Activated CD4-positive, alpha-beta T cell treated with anti-CD3 and anti-CD28 coated beads for 4 hours (primary cell): ENCODE measurements around the gene UROD.
A peak's percentile ranks its signal among the peaks of the same experiment; 100 is the strongest.
"Not testable (repeated sequence)": the region's sequence is repeated elsewhere in the genome, so short reads cannot be mapped to it uniquely, and the experiment has no call there.

ENCODE experiments used
- DNase-seq, 2 donors: peaks; one replicate each; pipeline ENCODE4 v3.0.0-alpha.2; 2020

The UROD gene

DNA sequence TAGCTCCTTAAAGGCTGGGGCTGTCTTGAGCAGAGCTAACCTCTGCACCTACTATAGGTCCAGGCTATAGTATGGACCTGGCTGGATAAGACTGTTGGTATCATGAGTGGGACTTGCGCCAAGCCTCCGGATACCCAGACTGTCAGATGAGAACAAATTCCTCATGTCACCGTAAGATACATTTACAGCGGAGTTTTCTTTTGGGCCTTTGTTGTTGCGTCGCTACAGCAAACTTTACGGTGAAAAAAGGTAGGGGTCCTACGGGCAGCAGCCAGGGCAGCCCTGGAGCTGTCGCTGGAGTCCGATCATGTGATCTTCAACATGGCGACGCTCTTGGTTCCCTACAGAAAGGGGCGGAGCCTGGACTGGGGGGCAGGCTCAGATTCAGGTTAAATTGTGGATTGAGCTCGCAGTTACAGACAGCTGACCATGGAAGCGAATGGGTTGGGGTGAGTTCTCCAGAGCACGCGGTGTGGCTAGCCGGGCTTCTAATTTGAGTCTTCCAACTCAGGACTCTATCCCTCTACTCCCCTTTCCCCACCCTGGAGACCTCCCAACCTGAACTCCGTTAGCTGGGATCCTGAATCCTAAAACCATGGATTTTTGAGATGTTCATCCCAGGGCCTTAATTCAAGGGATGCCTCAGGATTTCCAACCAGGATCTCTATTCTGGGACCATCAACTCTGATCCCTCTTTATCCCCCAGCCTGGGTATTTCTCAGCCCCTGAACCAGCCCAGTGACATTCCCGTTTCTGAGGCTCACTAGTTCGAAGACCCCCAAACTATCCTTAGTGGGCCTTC, at the start of gene UROD:
Gene UROD, plus strand, starts transcription at position 418 of the 802 bp plus-strand sequence. Its CDS starts 12 bp downstream, at position 430.
- peak; percentile 86 to 87 for DNase-seq

DNA sequence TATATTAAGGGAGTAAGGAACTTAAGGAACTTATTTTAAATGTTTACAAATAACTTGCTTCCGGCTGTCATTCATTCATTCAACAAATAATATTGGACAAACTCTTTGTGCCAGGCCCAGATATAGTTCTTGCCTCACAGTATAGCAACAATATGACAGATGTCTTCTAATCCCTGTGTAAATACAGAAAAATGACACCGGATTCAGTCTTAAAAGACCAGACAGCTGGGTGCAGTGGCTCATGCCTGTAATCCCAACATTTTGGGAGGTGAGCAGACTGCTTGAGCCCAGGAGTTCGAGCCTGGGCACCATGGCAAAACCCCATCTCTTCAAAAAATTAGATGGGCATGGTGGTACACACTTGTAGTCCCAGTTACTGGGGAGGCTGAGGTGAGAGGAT, 49.3 kb upstream of the UROD start:
- DNase-seq: no peak

DNA sequence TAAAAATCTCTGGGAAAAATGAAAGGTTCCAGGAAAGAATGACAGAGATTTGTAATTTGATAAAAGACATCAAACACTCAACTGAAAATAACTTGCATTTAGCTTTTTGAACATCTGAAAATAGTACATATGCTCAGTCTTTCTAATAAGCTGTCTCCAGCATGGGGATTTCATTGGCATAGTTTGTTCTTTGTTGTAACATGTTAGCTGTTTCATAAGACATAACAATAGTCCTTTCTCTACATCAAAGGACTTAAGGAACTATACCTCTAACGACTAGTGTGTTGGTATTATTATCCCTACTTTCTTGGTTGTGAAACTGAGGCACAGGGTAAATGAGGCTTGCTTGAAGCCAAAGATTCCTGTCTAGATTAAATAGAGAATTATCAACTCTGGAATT, 47.7 kb upstream of the UROD start:
- DNase-seq: no peak

DNA sequence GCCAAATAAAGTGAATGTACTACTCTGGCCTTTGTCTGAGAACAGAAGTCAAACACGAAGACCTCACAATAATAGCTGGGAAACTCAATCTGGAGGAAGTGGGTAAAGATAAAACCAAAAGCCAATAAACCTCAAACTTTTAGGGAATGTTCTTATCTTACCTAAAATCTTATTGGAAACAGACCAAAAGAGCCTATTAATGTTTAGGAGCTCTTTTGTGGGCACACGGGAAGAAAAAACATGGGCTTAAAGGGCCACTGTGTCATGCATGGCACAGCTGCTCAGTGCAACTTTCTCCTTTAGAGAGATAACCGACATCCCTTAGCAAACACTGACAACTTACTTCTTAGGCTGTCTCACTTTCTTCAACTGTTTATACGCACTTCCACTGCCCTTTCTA, 41.7 kb upstream of the UROD start:
- DNase-seq: no peak

DNA sequence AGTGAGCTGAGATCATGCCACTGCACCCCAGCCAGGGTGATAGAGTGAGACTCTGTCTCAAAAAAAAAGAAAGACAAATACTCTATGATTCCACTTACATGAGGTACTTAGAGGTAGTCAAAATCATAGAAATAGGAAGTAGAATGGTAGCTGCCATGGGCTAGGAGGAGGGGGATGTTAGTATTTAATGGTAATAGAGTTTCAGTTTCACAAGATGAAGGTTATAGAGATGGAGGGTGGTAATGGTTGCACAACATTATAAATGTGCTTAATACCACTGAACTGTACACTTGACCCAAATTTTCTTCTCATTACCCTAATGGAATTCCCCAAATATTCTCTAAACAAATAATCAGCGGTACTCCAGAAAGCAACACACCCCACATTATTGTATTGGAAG, 38.4 kb upstream of the UROD start:
- DNase-seq: no peak

DNA sequence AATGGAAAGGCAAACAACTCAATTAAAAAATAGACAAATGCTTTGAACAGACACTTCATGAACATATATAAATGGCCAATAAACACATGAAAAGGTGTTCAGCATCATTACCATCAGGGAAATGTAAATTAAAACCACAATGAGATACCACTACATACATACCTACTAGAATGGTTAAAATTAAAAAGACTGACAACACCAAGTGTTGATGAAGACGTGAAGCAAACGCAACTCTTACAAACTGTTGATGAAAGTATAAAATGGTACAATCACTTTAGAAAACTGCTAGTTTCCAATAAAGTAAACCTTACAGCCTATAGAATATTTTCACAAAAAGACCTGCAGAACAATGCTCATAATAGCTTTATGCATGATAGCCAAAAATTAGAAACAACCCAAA, 35.8 kb upstream of the UROD start:
- no peak for DNase-seq

DNA sequence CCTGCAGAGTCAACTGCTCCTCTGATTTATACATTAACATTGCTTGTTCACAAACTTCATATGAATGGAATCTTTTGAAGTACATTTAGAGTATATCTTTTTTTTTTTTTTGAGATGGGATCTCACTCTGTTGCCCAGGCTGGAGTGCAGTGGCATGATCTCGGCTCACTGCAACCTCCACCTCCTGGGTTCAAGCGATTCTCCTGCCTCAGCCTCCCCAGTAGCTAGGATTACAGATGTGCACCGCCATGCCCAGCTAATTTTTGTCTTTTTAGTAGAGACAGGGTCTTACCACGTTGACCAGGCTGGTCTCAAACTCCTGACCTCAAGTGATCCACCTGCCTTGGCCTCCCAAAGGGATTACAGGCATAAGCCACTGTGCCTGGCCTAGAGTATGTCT, 34.7 kb upstream of the UROD start:
- not testable (repeated sequence) for DNase-seq

DNA sequence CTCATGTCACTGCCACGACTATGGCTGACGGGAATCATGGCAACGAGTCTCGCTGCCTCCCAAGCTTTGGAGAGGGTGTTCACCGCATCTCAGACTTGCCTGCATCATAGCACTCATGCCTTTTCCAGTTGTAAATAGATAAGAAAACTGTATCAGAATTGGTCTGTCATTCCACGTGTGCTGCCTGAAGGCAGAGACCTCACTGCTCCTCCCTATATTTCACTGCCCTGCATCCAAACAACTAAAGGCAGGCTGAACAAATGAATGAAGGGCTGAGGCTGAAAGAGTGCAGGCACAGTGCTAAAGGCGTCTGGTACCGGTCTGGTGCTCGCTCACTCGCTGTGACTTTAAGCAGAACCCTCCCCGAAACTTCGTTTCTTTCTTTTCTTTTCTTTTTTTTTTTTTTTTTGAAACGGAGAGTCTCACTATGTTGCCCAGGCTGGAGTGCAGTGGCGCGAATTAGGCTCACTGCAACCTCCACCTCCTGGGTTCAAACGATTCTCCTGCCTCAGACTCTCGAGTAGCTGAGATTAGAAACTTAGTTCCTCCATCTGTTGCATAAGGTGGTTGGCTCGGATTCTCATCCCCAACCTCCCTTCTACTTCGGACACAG, 26.2 kb upstream of the UROD start:
- no peak for DNase-seq

DNA sequence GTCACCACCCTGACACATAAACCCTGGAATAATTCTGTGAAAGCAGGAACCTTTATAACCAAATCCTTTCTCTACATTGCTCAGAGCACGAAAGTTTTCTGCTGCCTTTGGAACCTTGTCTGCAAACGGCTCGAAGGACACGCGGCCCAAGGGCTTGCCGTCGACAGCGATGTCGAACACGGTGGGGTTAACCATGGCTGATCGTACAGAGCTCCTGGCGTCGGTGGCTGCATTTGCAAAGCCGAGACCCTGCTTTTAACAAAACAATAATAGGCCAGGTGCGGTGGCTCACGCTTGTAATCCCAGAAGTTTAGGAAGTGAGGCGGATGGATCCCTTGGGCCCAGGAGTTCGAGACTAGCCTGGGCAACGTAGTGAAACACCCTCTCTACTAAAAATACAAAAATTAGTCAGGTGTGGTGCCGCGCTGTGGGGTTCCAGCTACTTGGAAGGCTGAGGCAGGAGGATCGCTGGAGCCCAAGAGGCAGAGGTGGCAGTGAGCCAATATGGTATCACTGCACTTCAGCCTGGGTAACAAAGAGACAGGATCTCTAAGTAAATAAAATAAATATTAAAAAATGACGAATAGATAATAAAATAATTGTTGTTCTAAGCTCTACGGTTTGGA, 23.4 kb upstream of the UROD start:
- no peak for DNase-seq

DNA sequence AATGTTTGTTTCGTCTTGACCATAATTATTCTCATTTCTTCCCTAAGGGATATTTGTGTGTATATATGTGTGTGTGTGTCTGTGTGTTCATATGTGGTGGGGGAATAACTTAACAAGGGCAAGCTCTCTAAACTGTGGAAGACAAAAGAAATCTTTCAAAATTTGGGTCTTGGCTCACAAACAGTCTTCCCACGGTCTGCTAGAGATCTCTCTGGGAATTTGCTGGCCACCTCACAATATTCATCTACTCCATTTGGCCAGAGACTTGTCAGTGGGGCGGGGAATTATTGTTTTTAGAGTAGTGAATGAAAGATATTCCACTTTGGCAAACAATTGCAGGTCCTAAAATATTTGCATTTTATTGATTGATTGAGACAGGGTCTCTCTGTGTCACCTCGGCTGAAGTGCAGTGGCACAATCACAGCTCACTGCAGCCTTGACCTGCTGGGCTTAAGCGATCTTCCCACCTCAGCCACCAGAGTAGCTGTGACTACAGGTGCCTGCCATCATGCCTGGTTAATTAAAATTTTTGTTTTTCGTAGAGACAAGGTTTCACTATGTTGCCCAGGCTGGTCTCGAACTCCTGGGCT, 17.6 kb upstream of the UROD start:
- DNase-seq: no peak

DNA sequence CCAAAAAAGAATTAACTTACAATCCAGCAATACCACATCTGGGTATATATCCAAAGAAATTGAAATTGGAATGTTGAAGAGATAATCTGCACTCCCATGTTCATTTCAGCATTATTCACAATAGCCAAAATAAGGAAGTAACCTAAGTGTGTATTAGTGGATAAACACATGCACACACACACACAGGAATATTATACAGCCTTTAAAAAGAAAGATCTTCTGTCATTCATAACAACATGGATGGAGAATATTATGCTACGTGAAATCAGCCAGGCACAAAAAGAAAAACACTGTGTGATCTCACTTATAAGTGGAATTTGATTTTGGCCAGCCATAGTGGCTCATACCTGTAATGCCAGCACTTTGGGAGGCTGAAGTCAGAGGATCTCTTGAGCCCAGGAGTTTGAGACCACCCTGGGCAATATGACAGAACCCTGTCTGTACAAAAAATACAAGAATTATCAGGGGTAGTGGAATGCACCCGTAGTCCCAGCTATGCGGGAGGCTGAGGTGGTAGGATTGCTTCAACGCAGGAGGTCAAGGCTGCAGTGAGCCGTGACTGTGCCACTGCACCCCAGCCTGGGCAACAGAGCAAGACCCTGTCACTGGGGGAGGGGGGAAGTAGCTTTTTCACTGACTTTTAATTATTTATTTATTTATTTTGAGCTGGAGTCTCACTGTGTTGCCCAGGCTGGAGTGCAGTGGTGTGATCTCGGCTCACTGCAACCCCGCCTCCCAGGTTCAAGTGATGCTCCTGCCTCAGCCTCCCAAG, 16.4 kb upstream of the UROD start:
- no peak for DNase-seq

DNA sequence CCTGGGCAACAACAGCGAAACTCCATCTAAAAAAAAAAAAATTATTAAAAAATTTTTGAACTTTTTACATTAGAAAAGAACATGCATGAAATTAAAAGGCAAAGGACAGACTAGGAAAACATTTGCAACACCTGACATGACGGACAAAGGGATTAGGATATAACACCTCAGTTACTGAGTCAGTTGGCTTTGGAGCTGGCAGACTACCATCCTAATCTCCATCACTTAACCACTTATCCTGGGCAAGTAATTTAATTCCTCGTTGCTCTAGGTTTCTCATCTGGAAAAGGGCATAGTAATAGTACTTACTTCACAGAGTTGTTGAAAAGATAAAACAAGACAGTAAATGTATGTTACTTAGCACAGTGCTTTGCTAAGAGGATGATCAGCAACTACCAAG, 12.8 kb upstream of the UROD start:
- DNase-seq: no peak

DNA sequence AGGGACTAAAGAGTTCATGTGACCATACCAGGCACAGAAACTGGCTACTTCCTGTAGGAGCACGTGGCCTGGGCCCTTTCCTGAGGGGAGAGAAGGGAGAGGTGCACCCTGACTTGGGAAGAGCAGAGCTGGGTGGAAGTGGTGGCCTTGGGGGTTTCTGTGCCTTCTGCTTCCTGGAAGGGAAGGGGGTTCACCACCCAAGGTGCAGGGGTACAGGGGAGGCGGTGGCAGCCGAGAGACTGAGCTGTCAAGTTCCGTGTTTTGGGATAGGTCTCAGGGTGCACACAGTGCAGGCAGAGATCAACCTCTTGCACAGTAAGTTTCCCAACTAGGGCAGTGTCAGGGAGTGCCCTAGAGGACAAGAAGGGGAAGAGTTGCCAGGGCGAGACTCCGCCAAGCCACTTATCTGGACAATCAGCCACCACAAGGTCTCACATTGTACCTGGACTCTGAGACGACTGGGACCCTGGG, 11.0 kb upstream of the UROD start:
- no peak for DNase-seq

DNA sequence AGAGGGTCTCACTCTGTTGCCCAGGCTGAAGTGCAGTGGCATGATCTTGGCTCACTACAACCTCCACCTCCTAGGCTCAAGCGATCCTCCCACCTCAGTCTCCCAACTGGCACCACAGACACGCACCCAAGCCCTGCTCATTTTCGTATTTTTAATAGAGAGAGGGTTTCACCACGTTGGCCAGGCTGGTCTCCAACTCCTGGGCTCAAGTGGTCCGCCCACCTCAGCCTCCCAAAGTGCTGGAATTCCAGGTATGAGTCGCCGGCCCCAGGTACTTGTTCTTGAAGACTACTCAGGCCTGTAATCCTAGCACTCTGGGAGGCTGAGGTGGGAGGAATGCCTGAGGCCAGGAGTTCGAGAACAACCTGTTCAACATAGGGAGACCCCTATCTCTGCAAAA, 10.5 kb upstream of the UROD start:
- DNase-seq: not testable (repeated sequence)

DNA sequence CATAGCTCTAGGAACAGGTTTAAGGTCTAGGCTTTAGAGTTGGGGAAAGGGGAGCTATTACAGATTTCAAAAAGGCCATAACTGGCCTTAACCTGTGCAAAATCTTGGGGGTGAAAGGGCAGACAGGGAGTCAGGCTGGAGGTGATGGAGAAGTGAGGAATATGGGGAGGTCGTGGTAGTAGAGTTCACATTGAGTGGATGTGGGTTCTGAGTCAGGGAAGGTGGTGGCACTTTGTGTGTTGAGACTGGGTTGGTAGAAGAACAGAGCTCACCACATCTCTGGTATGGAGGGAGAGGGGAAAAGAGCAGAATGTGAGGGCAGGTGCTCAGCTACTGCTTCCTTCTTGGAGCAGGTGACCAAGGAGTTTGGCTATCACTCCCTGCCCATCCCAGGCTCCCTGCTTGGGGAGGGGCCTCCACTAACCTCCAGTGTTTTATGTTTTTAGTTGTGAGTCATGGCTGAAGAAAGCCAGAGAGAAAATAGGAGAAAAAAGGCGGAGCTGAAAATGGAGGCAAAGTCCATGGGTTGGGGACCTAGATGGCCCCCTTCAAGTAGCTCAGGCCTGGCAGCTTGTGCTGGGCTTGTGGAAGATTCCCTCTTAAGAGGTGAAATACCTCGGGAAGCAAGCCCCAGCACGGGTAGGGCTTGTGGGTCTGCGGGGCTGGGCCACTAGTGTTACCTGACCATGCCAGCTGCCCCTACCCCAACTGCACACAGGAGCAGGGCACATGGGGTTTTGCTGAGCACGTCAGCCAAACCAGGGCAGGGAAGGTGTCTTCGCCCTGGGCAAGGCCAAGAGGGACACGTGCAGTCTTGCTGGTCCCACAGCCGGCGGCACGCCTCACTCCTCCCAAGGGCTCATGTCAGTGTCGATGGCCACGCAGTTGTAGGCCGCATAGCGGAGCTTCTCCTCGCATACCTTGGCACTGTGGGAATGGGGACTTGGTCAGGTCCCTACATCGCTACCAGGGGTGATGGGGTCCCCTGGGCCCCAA, 9.1 kb upstream of the UROD start:
- no peak for DNase-seq

DNA sequence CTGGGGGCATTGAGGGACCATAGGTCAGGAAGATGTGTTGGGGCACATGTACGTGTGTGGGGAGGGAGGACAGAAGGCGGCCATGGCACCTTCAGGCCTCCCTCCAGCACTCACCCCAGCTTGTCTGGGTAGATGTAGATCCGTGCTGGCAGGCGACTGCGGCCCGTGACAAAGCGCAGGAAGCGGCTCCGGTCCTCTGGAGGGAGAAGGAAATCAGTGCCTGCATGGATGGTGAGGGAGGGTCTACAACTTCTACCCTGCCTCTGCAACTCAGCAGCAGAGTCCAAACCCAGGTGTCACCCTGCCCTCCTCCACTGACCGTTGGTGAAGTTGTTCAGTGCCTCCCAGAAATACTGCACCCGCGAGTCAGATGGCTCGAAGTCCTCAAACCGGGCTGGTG, 8.3 kb upstream of the UROD start:
- DNase-seq: no peak

DNA sequence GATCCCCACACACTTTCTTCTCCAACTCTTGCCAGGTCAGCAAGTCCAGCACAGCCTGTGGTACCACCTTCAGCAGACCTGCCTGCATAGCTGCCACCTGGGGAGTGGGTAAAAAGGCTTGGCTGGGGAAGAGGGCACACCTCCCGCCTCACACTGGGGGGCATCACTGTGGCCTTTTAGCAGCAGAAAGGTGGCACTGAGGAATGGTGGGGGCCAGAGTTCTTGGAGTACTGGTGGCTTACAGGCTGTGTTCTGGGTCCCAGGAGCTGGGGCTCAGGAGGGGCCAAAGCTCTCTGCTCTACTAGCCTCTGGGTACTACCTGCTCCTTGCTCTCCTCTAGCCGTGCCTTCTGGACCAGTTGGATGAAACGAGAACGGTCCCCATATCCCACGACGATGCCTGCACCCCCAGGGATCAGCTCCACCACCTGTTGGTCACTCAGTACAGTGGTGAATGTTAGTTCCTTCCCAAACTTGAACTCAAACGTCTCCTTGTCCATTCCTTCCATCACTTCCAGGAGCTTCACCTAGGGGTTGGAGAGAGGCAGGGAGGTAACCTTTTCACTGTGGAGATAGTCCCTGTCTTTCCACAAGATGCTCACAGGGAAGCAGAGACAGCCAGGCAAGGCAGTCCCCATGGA, 7.7 kb upstream of the UROD start:
- DNase-seq: no peak

DNA sequence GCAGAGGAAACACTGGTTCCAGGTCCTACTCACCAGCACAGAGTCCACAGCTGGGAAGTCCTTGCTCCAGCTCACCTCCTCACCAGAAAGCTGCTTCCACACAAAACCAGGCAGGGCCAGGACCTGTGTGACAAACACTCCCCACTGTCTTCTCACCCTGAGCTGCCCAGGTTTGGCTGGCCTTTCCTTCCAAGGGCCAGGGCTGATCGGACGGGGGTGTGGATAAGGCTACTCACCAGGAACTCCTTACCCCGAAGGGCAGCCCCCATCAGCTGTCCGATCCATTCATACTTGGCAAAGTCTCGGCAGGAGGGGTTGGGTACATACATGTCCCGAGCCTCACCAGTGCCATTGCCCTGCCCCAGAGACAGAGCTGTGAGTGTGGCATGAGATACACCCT, 6.3 kb upstream of the UROD start:
- DNase-seq: no peak

DNA sequence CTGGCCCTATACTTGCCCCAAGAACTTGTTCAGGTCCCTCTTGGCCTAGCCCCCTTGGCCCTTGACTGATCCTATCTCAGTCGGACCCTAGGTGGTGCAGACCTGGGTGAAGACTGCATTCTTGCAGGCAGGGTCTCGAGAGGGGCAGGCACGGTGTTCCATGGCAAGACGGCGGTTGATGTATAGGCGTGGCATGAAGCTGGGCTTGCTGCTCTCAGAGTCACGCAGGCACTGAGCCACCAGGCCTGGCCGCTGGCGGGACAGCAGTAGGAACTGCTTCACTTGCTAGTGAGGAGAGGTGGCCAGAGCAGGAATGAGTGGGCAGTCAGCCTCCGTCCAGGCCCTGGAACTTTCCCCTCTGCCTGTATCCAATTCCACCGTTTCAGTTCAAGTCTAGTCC, 4.7 kb upstream of the UROD start:
- no peak for DNase-seq

DNA sequence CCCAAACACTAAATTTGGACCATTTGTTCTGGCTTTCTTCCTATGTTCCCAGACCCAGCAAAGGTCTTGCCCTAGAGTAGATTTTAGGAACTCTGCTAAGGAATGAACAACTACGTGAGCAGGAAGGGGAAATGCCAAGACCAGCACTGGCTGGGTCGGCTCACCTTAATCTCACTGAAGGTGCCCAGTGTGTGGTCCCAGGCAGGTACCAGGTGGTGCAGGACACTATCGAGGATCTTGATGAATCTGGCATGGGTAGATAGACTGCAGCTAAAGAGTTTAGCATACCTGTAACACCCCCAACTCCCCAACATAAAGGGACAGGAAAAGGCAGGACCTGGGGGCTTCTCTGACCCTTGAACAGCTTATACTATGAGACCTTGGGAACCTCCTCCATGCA, 4.0 kb upstream of the UROD start:
- no peak for DNase-seq

DNA sequence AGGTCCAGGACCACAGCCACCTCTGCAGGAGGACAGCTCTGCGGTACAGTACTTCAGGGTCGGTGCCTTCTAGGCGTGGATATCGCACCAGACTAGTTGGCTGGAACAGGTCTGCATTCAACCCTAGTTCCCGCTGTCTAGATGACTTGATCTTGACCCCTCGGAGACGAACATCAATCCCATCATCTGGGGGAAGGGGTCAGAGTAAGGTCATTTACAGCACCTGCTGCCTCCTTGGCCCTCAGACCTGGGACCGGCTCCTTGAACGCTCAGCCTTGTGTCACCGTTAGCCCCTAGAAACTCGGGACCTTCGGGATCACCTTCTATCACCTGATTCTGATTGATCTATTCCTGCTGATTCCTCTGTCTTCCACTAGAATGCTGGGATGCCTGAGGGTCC, 3.5 kb upstream of the UROD start:
- no peak for DNase-seq
